NT2/D1 (cell line): ENCODE measurements around the gene AK5.

Experiments used
- DNase-seq: peaks from one replicate; pipeline ENCODE4 v3.0.0-alpha.2; 2011; ENCODE audit warnings: low read depth, low spot score
- H3K27me3 ChIP-seq: 2 replicates; pipeline ENCODE4 v1.6.0; 2011; ENCODE audit warnings: mild to moderate bottlenecking; ENCODE audit not compliant: insufficient read length, insufficient read depth
- H3K36me3 ChIP-seq: 2 replicates; pipeline ENCODE4 v1.6.1; 2011; ENCODE audit warnings: mild to moderate bottlenecking, low read length, mixed read lengths; ENCODE audit not compliant: insufficient read depth, insufficient read length
- H3K4me1 ChIP-seq: 2 replicates; pipeline ENCODE4 v1.5.1; 2011; ENCODE audit not compliant: insufficient read depth, insufficient read length
- H3K4me3 ChIP-seq: 2 replicates; pipeline ENCODE4 v1.5.1; 2011; ENCODE audit warnings: low read depth; ENCODE audit not compliant: insufficient read length
- H3K9ac ChIP-seq: 2 replicates; pipeline ENCODE4 v1.6.0; 2011; ENCODE audit warnings: low read depth; ENCODE audit not compliant: insufficient read length
- H3K9me3 ChIP-seq: 2 replicates; pipeline ENCODE4 v1.5.1; 2011; ENCODE audit warnings: mild to moderate bottlenecking, low read length; ENCODE audit not compliant: insufficient read depth
- SUZ12 ChIP-seq: IDR thresholded peaks from 2 replicates; pipeline ENCODE4 v1.6.1; 2011; ENCODE audit not compliant: insufficient read length, insufficient read depth; ENCODE audit errors: extremely low read depth
- YY1 ChIP-seq: IDR thresholded peaks from 2 replicates; pipeline ENCODE4 v1.6.1; 2011; ENCODE audit not compliant: insufficient read length, insufficient read depth
- ZNF274 ChIP-seq: IDR thresholded peaks from 2 replicates; pipeline ENCODE4 v1.6.1; 2011; ENCODE audit warnings: mild to moderate bottlenecking, low read depth, low read length

AK5 gene

GRCh38 chr1:77590651-77591050 is 308.8 kb downstream of the AK5 start:
- Histone ChIP-seq H3K4me3 (no peak overlapping the region), H3K4me1 (no peaks in the 10 kb centered on the region), H3K36me3 (peaks cover 3% of the 10 kb centered on the region), H3K9ac (no peak overlapping the region), H3K9me3 (no peaks in the 10 kb centered on the region), H3K27me3 (no peaks in the 10 kb centered on the region)
- no peak for DNase-seq
- no peak for TF ChIP-seq YY1
- no peak for TF ChIP-seq ZNF274
- TF ChIP-seq SUZ12, result no peak

GRCh38 chr1:77592906-77593305 is 311.1 kb downstream of the AK5 start:
- no peak for TF ChIP-seq YY1
- TF ChIP-seq ZNF274, result no peak
- TF ChIP-seq SUZ12, result no peak
- no peak for DNase-seq
- H3K9me3 ChIP-seq, result no peaks in the 10 kb centered on the region
- peaks cover 7% of the 10 kb centered on the region for H3K36me3 ChIP-seq
- H3K27me3 ChIP-seq, result no peaks in the 10 kb centered on the region
- H3K4me1 ChIP-seq, result no peaks in the 10 kb centered on the region
- H3K4me3 ChIP-seq, result no peak overlapping the region
- H3K9ac ChIP-seq, result no peak overlapping the region

- no peak for DNase-seq
- peaks cover 7% of the 10 kb centered on the region for H3K36me3 ChIP-seq
- H3K9me3 ChIP-seq, result no peaks in the 10 kb centered on the region
- no peak for TF ChIP-seq YY1
- no peaks in the 10 kb centered on the region for H3K4me1 ChIP-seq
- no peak overlapping the region for H3K9ac ChIP-seq
- H3K4me3 ChIP-seq, result no peak overlapping the region
- H3K27me3 ChIP-seq, result no peaks in the 10 kb centered on the region
Measured at GRCh38 chr1:77594366-77595112, 312.7 kb downstream of the AK5 start.

DNA sequence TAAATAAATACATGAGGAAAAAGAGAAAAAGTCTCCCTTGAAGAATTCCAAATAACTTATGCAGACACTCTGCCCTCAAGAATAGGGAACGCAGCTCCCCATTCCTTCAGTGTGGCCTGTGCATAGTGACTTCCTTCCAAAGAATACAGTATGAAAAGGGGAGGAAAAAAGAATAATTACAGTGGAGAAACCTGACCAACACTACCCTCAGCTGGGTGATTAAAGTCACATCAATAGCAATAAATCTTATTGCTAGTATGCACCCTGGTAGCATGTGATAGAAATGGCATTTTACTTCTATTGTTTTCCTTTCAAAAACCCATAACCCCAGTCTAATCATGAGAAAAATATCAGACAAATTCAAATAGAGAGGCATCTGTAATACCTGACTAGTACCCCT is 315.5 kb downstream of the AK5 start:
- H3K4me3 ChIP-seq, result no peak overlapping the region
- H3K4me1 ChIP-seq, result no peaks in the 10 kb centered on the region
- peaks cover 5% of the 10 kb centered on the region for H3K36me3 ChIP-seq
- H3K27me3 ChIP-seq, result no peaks in the 10 kb centered on the region
- H3K9me3 ChIP-seq, result no peaks in the 10 kb centered on the region
- TF ChIP-seq ZNF274 (no peak), YY1 (no peak), SUZ12 (no peak)
- no peak overlapping the region for H3K9ac ChIP-seq
- no peak for DNase-seq

GRCh38 chr1:77605246-77606026 is 323.6 kb downstream of the AK5 start:
- H3K27me3 ChIP-seq, result no peaks in the 10 kb centered on the region
- H3K9ac ChIP-seq, result no peak overlapping the region
- H3K4me1 ChIP-seq, result no peaks in the 10 kb centered on the region
- no peak for DNase-seq
- no peak overlapping the region for H3K4me3 ChIP-seq
- H3K36me3 ChIP-seq, result peaks cover 5% of the 10 kb centered on the region
- TF ChIP-seq ZNF274, result no peak
- no peak for TF ChIP-seq SUZ12
- TF ChIP-seq YY1, result no peak
- H3K9me3 ChIP-seq, result peaks cover 19% of the 10 kb centered on the region

GRCh38 chr1:77608893-77609292 is 327.1 kb downstream of the AK5 start:
- Histone ChIP-seq H3K9me3 (peaks cover 24% of the 10 kb centered on the region), H3K36me3 (peaks cover 5% of the 10 kb centered on the region), H3K4me1 (no peaks in the 10 kb centered on the region), H3K4me3 (no peak overlapping the region), H3K27me3 (no peaks in the 10 kb centered on the region), H3K9ac (no peak overlapping the region)
- TF ChIP-seq ZNF274 (no peak), YY1 (no peak), SUZ12 (no peak)
- DNase-seq, result no peak
